Stimulated activated CD4-positive, alpha-beta T cell treated with anti-CD3 and anti-CD28 coated beads, Interleukin-2, amount 100 ng/mL, for 24 hours (primary cell): Measurements from ENCODE around the gene FGGY.
"Not testable (repeated sequence)": the region's sequence is repeated elsewhere in the genome, so short reads cannot be mapped to it uniquely, and the experiment has no call there.

Experiments
- DNase-seq, 2 donors: peaks; one replicate each; pipeline ENCODE4 v3.0.0-alpha.2; 2020

The FGGY gene

GRCh38 chr1:59492500-59492899, 195.6 kb downstream of the FGGY start:
- no peak for DNase-seq

DNA sequence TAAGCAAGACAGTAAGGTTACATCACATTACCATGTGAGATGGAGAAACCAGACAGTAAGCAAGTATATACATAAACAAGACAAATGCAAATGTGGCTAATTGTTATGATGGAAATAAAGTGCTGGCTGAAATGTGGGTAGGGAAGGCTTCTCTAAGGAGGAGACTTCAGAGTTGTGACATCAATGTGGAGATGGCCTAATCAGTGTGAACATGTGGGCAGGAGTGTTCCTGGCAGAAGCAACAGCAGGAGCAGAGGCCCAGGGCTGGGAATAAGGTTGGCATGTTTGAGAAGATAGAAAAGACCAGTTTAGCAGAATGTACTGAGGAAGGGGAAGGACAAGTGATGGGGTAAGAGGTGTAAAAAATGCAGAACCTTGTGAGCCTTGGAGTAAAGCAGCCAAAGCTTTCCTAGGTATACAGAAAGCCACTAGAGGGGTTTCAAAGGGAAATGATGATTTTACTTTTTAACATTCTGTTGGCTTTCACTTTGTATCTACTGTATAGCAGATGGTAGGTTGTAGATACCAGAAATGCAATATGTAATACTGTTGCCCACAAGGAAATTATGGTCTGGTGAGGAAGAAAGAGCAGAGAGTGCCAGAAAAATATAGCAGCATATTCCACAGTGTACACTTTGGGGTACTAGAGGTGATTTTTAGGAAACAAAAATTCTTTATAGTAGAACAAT, 197.4 kb downstream of the FGGY start:
- DNase-seq = no peak

DNA sequence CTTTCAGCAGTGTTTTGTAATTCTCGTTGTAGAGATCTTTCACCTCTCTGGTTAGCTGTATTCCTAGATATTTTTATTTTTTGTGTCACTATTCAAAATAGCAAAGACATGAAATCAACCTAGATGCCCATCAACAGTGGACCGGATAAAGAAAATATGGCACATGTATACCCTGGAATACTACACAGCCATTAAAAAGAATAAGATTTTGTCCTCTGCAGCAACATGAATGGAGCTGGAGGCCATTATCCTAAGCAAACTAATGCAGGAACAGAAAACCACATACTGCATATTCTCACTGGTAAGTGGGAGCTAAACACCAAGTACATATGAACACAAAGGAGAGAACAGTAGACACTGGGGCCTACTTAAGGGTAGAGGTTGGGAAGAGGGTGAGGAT, 199.3 kb downstream of the FGGY start:
- DNase-seq = not testable (repeated sequence)

DNA sequence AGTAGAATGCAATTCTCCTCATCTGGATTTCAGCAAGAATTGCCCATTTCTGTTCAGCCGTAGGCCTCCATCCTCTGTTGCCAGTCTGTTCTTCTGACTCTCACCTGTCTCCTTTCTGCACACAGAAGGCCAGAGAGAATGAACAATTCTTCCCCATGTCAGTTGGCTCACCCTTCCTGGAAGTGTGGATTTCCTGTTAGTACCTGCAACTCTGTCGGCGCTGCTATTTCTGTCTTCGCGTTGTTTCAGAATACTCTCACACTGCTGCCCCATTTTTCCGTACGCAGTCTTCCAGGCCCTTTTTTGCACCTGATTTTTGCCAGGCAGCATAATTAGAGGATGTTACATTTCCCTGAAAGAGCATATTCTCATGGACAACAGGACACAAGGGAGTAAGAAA, 200.7 kb downstream of the FGGY start:
- DNase-seq = no peak

GRCh38 chr1:59498640-59499039, 201.7 kb downstream of the FGGY start:
- DNase-seq = no peak

GRCh38 chr1:59499273-59499942, 202.5 kb downstream of the FGGY start:
- DNase-seq = no peak

- DNase-seq = no peak
Observed at GRCh38 chr1:59499943-59500569, 203.2 kb downstream of the FGGY start.

- no peak for DNase-seq
Observed at GRCh38 chr1:59500950-59501742, 204.3 kb downstream of the FGGY start.

DNA sequence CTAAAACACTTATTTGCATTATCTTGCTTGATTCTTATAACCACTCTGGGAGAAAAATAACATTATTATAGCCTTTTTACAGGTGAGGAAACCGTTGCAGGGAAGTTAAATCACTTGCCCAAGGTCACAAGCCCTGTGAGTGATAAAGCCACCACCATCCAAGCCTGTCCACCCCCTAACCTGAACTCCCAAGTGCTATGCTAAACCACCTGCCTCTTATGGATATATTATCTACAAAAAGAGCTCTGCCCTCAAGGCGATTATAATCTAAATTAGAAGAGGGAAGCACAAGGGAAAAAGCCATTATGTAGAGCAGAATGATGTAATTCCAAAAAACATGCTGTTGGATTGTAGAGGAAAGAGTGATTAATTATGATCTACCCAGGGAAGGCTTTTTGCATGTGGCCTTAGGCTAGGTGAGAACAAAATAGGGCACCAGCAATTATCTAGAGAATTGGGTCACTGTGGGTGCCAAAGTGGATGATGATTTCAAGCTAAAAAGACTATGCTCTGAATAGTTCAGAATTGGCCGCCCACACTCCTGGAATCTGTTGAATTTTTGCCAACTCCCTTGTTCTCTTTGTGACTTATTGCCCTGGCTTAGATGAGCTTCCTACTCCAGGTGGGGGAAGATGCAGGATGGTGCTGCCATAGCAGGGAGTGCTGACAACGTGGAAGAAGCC, 205.3 kb downstream of the FGGY start:
- no peak for DNase-seq

DNA sequence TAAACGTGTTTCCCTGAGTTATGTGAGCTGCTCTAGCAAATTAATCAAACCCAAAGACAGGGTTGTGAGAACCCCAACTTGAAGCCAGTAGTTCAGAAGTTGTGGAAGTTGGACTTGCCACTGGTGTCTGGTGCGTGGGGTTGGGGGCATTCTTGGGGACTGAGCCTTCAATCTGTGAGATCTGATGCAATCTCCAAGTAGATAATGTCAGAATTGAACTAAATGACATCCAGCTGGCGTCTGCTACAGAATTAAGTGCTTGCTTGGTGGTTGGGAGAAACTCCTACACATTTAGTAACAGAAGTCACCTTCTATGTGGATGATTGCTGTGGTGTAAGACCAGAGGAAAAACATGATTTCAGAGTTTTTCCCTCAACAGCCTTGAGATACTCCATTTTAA, 207.4 kb downstream of the FGGY start:
- no peak for DNase-seq

DNA sequence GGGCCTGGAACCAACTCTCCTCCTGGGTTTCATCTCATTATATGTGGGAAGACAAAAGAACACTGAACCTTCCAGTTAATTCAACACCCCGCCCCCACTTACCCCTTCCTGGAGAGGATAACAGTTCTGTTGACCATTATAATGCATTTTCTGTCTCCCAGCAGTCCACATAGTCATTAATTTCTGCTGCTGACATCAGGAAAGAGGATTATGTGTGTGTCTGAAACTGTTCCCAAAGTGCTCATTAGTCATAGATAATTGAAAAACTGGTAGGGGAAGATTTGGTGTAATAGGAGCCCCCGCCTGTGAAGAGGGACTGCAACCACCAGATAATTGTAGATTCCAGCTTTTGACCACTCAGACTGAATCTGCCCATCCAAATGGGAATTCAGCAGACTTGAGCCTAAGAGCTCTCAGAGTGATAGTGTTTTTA, 208.7 kb downstream of the FGGY start:
- no peak for DNase-seq

GRCh38 chr1:59506952-59507351, 210.1 kb downstream of the FGGY start:
- no peak for DNase-seq

- no peak for DNase-seq
Observed at GRCh38 chr1:59509341-59509875, 212.5 kb downstream of the FGGY start.

DNA sequence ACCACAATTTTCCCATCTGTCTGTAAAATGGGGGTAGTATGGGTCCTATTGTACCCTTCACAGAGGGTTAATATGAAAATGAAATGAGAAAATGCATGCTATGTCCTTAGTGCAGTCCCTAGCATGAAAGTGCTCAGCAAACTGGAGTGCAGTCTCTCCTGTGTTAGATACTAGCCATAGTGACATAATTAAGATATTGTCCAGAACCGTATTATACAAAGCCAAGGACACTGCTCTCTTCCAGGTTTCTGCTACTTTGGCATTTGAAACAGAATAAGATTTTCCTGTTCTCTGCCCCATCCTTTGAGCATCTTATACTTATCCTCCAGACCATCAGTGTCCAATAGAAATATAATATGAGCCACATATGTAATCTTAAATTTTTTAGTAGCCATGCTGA, 213.4 kb downstream of the FGGY start:
- no peak for DNase-seq

- no peak for DNase-seq
Observed at GRCh38 chr1:59511476-59512465, 214.9 kb downstream of the FGGY start.

DNA sequence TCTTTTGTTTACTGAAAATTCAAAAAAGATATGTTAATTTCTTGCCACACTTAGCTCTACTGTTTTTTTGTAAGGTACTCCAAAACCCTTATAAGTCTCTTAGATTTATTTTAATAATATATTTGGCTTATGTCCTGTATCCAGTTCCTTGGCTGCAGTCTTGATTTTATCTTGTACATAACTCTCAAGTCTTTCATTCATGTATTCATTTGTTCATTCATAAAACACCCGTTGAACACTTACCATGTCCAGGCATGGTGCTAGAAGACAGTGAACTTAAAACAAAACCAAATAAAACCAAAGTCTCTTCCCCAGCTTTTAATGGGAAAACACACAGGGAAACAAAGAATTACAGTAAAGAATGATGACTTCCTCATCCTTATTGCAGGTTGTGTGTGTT, 215.8 kb downstream of the FGGY start:
- no peak for DNase-seq

- no peak for DNase-seq
Observed at GRCh38 chr1:59514061-59514909, 217.4 kb downstream of the FGGY start.

- DNase-seq = no peak
Observed at GRCh38 chr1:59516881-59517280, 220.0 kb downstream of the FGGY start.

DNA sequence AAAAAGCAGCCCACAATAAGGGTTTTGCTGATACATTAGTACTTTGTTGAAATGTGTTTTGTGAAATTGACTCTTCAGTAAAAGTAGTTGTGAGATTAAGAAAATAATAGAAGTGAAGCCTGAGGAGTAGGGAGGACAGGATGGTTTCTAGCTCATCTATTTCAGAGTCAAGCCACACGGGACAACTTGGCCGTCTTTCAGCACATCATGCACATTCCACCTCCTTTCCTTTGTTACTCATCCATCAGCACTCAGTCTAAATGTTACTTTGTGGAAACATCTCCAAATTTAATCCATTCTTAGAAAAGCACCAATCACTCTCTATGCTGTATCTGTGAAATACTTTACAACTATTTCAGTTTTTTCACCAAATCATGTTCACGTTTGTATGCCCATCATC, 223.3 kb downstream of the FGGY start:
- DNase-seq = no peak

DNA sequence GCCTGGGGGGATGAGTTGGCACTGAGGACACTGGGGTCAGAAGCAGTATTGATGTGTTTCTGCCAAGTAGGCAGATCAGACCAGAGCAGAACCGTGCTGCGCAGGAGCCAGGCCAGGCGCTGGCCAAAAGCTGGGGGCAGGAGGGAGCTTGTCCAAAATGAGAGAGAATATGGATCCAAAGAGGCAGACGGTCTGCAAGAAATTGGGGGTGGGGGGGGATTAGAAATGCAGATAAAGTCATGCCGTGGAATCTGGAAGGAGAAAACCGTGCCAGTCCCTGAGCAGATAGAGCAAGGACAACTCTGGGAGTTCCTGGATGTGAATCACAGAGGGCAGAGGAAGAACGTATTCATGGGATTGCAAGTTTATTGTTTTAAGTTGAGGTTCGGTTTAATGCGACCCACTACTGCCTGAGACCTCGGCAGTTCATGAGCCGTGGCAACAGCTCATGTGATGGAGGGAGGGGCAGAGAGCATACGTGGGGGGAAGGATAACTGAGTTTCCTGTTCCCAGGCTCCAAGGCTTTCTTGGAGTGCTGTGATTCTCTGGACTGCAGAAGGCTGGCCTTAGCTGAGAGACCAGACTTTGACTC, 224.0 kb downstream of the FGGY start:
- DNase-seq = no peak
